Brain pericyte (primary cell): ENCODE measurements around the gene TARBP2.
"Not testable (repeated sequence)": the region's sequence is repeated elsewhere in the genome, so short reads cannot be mapped to it uniquely, and the experiment has no call there.

Experiments used
- DNase-seq: peaks from one replicate; pipeline ENCODE4 v3.0.0-alpha.2; 2012; ENCODE audit warnings: low read depth, low spot score

TARBP2 gene

GRCh38 chr12:53474819-53475218 is 26.3 kb upstream of the TARBP2 start:
- DNase-seq: no peak

- DNase-seq: no peak
Observed at GRCh38 chr12:53476769-53477209, 24.3 kb upstream of the TARBP2 start.

- DNase-seq: no peak
Observed at GRCh38 chr12:53478865-53479264, 22.2 kb upstream of the TARBP2 start.

- DNase-seq: no peak
Observed at GRCh38 chr12:53479331-53479730, 21.8 kb upstream of the TARBP2 start.

GRCh38 chr12:53480491-53481442 is 20.3 kb upstream of the TARBP2 start:
- DNase-seq: no peak

GRCh38 chr12:53481458-53481857 is 19.6 kb upstream of the TARBP2 start:
- DNase-seq: not testable (repeated sequence)

GRCh38 chr12:53481939-53482586 is 19.0 kb upstream of the TARBP2 start:
- no peak for DNase-seq

- DNase-seq: no peak
Observed at GRCh38 chr12:53482626-53483168, 18.4 kb upstream of the TARBP2 start.

GRCh38 chr12:53483225-53483978 is 17.7 kb upstream of the TARBP2 start:
- DNase-seq: no peak

GRCh38 chr12:53483979-53484377 is 17.1 kb upstream of the TARBP2 start:
- no peak for DNase-seq

- no peak for DNase-seq
Observed at GRCh38 chr12:53484686-53485575, 16.2 kb upstream of the TARBP2 start.

- DNase-seq: no peak
Observed at GRCh38 chr12:53485955-53486735, 14.9 kb upstream of the TARBP2 start.

GRCh38 chr12:53486736-53487487 is 14.2 kb upstream of the TARBP2 start:
- DNase-seq: no peak

GRCh38 chr12:53489242-53489864 is 11.7 kb upstream of the TARBP2 start:
- no peak for DNase-seq

GRCh38 chr12:53492188-53492587 is 8.9 kb upstream of the TARBP2 start:
- DNase-seq: no peak

GRCh38 chr12:53492830-53493609 is 8.1 kb upstream of the TARBP2 start:
- peak; percentile 62 for DNase-seq

GRCh38 chr12:53493610-53494391 is 7.3 kb upstream of the TARBP2 start:
- DNase-seq: no peak
